Liver (tissue), 3 donors: ENCODE results near the gene ENOX1.

Experiments used
- EGR1 ChIP-seq, 2 donors: IDR thresholded peaks; 2 replicates each; pipeline ENCODE4 v1.6.1; 2016 to 2018; ENCODE audit warnings: antibody characterized with exemption in 2 of 2, low read depth in 2 of 2
- RXRA ChIP-seq, 2 donors: IDR thresholded peaks; 2 replicates each; pipeline ENCODE4 v1.6.1; 2017 to 2018; ENCODE audit warnings: antibody characterized with exemption in 2 of 2, mild to moderate bottlenecking in 1 of 2
- TF ChIP-seq, protein P1 (sequence below): IDR thresholded peaks from 2 replicates; pipeline ENCODE4 v1.6.1; 2016; ENCODE audit warnings: antibody characterized with exemption
- TF ChIP-seq, protein P2 (sequence below): fragments of 150-350 bp; IDR thresholded peaks from 2 replicates; pipeline ENCODE4 v1.5.1; 2017; ENCODE audit warnings: improper control_type of control experiment, low read depth, low read length; ENCODE audit not compliant: missing input control
- donor health status: healthy.
- donor health status: healthy.

DNA sequence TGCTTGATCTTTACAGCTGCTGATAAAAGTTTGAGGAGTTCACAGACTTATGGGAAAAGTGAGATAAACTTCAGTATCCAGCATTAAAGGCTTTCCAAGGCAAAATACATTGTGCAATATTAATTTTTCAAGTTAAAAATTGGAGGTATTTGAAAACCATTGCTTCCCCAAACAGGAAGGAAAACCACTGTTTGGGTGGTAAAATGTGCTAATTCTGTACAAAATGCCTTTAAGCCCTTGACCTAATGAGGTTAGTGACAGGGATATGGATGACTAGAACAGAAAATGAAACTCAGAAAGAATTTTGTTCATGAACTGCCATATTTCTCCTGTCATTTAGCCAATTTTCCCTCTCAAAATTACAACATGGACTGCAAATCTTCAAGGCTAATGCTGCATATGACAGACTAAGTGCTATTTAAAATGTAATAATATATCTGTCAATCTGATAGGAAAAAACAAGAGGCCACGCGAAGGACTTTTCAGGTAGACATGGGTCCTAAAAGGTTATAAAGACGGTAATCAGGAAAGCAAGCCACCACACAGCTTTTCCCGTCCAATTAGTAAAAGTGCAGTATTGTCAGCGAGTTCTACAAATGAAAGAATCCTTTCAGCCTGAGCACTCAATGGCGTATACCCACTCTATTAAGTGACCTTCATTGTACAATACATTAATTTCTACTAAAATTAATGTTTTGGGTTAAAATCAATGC lies 212.8 kb downstream of the ENOX1 start:
- TF ChIP-seq, protein P1, sequence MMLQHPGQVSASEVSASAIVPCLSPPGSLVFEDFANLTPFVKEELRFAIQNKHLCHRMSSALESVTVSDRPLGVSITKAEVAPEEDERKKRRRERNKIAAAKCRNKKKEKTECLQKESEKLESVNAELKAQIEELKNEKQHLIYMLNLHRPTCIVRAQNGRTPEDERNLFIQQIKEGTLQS: no peak
- no peak for TF ChIP-seq EGR1 (IDR thresholded peaks at IDR 0.05; ENCODE audit: low read depth in 2 of 2)
- no peak for TF ChIP-seq RXRA (IDR thresholded peaks at IDR 0.05)
- TF ChIP-seq, protein P2, sequence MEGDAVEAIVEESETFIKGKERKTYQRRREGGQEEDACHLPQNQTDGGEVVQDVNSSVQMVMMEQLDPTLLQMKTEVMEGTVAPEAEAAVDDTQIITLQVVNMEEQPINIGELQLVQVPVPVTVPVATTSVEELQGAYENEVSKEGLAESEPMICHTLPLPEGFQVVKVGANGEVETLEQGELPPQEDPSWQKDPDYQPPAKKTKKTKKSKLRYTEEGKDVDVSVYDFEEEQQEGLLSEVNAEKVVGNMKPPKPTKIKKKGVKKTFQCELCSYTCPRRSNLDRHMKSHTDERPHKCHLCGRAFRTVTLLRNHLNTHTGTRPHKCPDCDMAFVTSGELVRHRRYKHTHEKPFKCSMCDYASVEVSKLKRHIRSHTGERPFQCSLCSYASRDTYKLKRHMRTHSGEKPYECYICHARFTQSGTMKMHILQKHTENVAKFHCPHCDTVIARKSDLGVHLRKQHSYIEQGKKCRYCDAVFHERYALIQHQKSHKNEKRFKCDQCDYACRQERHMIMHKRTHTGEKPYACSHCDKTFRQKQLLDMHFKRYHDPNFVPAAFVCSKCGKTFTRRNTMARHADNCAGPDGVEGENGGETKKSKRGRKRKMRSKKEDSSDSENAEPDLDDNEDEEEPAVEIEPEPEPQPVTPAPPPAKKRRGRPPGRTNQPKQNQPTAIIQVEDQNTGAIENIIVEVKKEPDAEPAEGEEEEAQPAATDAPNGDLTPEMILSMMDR: no peak
